ENCODE measurements around the gene PRDX6. TPM values are rescaled to one million over a fixed set of nuclear protein-coding genes. Genes with fewer than 3 reads are reported as not detected.

PRDX6 gene
- 100 to 1,000 TPM; 150 to 540 (median 469) TPM for total RNA-seq

- H3K9me3 ChIP-seq = no peaks in the 10 kb centered on the region
- 0% methylated on average over 58 of the region's 69 CpGs; no CpG with 5 or more reads in 1 of the 2 donors for WGBS, 2 donors (ENCODE audit: low coverage in 1 of 2)
- peaks cover 25 to 64% (median 55%) of the 10 kb centered on the region in 4 donors for H3K4me1 ChIP-seq
- no peaks in the 10 kb centered on the region for H3K27me3 ChIP-seq
- peak within 1 kb of the TSS; percentile 98 to 99 (median 98) for H3K27ac ChIP-seq
- in situ Hi-C loops (cut with MboI; ENCODE audit: low pct_ligation_motif_present in 1 of 4, low pct_unique_long_range_greater_than_20kb in 1 of 4, low sequenced_read_pairs in 3 of 4) (no loop called here), intact Hi-C loops (cut with DNase I; ENCODE audit: low total_unique reads) (no loop called here)
- peak; percentile 95 for TF ChIP-seq POLR2AphosphoS5 (IDR thresholded peaks at IDR 0.05)
- TF ChIP-seq EP300 (IDR thresholded peaks at IDR 0.05; ENCODE audit: low read depth) = no peak
- TF ChIP-seq, protein P1, sequence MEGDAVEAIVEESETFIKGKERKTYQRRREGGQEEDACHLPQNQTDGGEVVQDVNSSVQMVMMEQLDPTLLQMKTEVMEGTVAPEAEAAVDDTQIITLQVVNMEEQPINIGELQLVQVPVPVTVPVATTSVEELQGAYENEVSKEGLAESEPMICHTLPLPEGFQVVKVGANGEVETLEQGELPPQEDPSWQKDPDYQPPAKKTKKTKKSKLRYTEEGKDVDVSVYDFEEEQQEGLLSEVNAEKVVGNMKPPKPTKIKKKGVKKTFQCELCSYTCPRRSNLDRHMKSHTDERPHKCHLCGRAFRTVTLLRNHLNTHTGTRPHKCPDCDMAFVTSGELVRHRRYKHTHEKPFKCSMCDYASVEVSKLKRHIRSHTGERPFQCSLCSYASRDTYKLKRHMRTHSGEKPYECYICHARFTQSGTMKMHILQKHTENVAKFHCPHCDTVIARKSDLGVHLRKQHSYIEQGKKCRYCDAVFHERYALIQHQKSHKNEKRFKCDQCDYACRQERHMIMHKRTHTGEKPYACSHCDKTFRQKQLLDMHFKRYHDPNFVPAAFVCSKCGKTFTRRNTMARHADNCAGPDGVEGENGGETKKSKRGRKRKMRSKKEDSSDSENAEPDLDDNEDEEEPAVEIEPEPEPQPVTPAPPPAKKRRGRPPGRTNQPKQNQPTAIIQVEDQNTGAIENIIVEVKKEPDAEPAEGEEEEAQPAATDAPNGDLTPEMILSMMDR (IDR thresholded peaks at IDR 0.05) = no peak
- TF ChIP-seq POLR2A (IDR thresholded peaks at IDR 0.05) = peak; percentile 77
- peak within 1 kb of the TSS; percentile 84 to 95 (median 91) for H3K4me3 ChIP-seq
- peaks cover 0 to 22% (median 8%) of the 10 kb centered on the region in 4 donors for H3K36me3 ChIP-seq
- peak; percentile 59 for DNase-seq
Measured at GRCh38 chr1:173477286-173478093, at the start of gene PRDX6. TSS of gene PRDX6 (plus strand) at chr1:173477335. CDS start at chr1:173477398, 63 bp downstream.

- DNase-seq = peak; percentile 87
- Histone ChIP-seq H3K4me1 (peaks cover 22 to 60% (median 36%) of the 10 kb centered on the region in 4 donors), H3K9me3 (no peaks in the 10 kb centered on the region), H3K36me3 (no peaks in the 10 kb centered on the region), H3K27me3 (no peaks in the 10 kb centered on the region), H3K27ac (peak overlapping the region; percentile 83 to 90 (median 86)), H3K4me3 (peak overlapping the region in 1 of 4 donors; percentile 6)
- WGBS, 2 donors (ENCODE audit: low coverage in 1 of 2) = 0 to 10% methylated on average over 3 to 15 of the region's 15 CpGs
- in situ Hi-C loops (cut with MboI; ENCODE audit: low pct_ligation_motif_present in 1 of 4, low pct_unique_long_range_greater_than_20kb in 1 of 4, low sequenced_read_pairs in 3 of 4) (loop anchor here in 3 of 4 donors (10.0 to 25.0 kb wide), 2 partner anchors 383 to 395 kb away; partner anchors contain the start of genes CENPL (in 3 of the 3) and DARS2 (in 3 of the 3)), intact Hi-C loops (cut with DNase I; ENCODE audit: low total_unique reads) (loop anchor here (10.0 kb wide), 1 partner anchor 395 kb away; the partner anchor contains the start of genes CENPL and DARS2)
- TF ChIP-seq EP300 (IDR thresholded peaks at IDR 0.05; ENCODE audit: low read depth) = no peak
- peak; percentile 35 to 69 (median 55) for TF ChIP-seq POLR2AphosphoS5 (IDR thresholded peaks at IDR 0.05)
- TF ChIP-seq, protein P1 (IDR thresholded peaks at IDR 0.05) = peak; percentile 54 to 80 (median 62)
- TF ChIP-seq POLR2A (IDR thresholded peaks at IDR 0.05) = no peak
Measured at GRCh38 chr1:173429471-173430402, 47.4 kb upstream of the PRDX6 start.

GRCh38 chr1:173430677-173431303 is 46.3 kb upstream of the PRDX6 start:
- TF ChIP-seq, protein P1 (IDR thresholded peaks at IDR 0.05) = no peak
- no peak for TF ChIP-seq POLR2AphosphoS5 (IDR thresholded peaks at IDR 0.05)
- TF ChIP-seq EP300 (IDR thresholded peaks at IDR 0.05; ENCODE audit: low read depth) = no peak
- TF ChIP-seq POLR2A (IDR thresholded peaks at IDR 0.05) = no peak
- in situ Hi-C loops (cut with MboI; ENCODE audit: low pct_ligation_motif_present in 1 of 4, low pct_unique_long_range_greater_than_20kb in 1 of 4, low sequenced_read_pairs in 3 of 4) = loop anchor here in 3 of 4 donors (10.0 to 25.0 kb wide), 2 partner anchors 382 to 394 kb away; partner anchors contain the start of genes CENPL (in 3 of the 3) and DARS2 (in 3 of the 3)
- peak overlapping the region; percentile 83 to 90 (median 86) for H3K27ac ChIP-seq

More at GRCh38 chr1:173430677-173431303, 46.3 kb upstream of the PRDX6 start:
- Histone ChIP-seq H3K4me3 (no peak overlapping the region), H3K27me3 (no peaks in the 10 kb centered on the region), H3K36me3 (no peaks in the 10 kb centered on the region), H3K4me1 (peaks cover 22 to 53% (median 31%) of the 10 kb centered on the region in 4 donors), H3K9me3 (no peaks in the 10 kb centered on the region)
- 6% methylated on average over 2 of the region's 2 CpGs for WGBS, 2 donors (ENCODE audit: low coverage in 1 of 2)
- intact Hi-C loops (cut with DNase I; ENCODE audit: low total_unique reads) = no loop called here
- DNase-seq = no peak

Data from transverse colon (tissue), 4 donors.